GM21786 (cell line): Measurements from ENCODE around the gene GTPBP1.
A peak's percentile ranks its signal among the peaks of the same experiment; 100 is the strongest.

Experiments used
- ATAC-seq: cut with Tn5 transposase; IDR thresholded peaks from one replicate; pipeline ENCODE4 v1.9.1; 2021; ENCODE audit not compliant: unreplicated experiment

GTPBP1 gene

DNA sequence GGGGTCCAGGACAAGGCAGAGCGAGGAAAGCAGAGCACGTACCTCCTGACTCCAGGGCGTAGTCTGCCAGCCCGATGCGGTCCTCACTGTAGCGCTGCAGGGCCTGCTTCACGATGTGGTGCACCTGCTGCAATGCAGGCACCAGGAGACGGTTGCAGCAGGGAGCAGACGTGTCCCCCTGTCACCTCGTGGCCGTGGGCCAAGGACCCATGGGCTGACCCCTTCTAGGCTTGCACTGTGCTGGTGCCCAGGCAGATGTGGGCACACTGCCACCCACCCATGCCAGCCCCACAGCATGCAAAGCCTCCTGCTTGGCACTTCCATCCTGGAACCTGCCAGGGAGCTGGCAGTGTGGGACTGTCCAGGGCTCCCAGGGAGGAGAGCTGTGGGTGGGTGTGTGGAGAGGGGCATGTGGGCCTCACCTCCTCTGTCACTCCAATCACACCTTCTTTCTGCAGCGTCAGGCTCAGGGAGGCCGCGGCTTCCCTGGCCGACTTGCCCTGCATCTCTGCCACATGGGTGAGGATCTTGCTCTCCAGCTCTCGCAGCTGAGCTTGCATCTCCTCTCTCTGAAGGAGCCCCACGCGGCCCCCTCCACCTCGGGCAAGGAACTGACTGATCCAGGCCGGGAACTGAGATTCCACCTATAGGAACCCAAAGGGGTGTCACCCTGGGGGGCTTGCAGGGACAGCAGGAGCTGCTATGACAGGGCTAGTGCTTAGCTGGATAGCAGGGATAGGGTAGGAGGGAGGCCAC is 33.7 kb downstream of the GTPBP1 start:
- ATAC-seq: no peak

DNA sequence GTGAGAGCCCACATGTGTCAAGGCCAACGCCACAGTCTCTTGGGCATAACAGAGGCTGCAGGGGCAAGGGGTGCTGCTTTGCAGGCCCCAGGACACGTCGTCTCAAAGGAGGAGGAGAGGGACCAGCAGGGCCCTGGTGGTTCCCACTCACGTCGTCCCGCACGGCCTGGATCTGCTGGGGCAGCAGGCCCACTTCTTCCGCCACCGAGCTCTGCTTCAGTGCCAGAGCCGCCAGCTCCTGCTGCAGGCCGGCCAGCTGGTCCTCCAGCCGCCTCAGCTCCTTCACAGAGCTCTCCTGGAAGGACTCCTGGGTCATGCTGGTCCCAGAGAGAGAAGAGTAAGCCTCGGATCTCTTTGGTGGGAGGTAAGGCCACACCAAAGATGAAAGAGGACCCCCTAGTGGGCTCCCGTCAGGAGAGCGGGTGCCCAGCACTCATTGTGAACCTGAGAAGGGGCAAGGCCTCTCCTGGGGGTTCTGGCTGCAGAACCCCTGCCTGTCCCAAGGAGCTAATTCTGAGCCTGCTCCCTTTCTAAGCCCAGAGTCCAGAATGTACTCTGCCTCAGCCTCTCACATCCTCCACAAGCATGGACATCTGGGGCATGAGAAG is 34.5 kb downstream of the GTPBP1 start:
- no peak for ATAC-seq

DNA sequence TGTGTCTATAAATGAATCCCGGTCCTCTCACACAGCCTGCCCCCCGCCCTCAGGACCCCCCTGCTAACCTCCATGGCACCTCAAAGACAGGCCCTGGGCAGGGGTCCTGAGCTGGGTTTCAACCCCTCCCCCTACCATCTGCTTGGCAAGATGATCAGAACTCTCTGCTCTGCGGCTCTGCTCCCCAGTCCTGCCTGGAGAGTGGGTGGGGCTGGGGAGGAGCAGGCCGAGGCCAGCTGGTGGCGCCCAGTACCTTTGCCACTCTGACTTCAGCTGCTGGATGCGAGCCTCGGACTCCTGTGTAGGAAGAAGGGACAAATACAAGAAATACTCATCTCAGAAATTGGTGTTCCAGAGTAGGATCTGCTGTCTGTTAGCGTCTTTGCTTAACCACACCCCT is 35.0 kb downstream of the GTPBP1 start:
- ATAC-seq: no peak

DNA sequence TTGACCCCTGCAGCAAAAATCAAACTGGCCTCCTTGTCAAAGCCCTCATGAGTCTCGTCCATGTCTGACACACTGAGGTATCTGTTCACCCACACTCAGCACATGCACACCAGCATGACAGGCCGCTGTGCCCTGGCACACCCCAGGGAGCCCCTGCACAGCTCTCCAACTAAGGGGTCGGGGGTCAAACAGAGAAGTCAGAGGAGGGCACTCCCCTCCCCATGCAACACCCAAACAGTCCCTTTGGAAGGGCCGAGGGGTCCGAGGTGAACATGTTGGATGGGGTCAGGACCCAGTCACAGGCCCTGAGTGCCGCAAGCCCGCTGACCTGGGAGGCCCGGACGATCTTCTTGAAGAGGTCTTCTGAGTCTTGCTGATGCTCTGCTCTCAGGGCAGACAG is 35.4 kb downstream of the GTPBP1 start:
- ATAC-seq: no peak

DNA sequence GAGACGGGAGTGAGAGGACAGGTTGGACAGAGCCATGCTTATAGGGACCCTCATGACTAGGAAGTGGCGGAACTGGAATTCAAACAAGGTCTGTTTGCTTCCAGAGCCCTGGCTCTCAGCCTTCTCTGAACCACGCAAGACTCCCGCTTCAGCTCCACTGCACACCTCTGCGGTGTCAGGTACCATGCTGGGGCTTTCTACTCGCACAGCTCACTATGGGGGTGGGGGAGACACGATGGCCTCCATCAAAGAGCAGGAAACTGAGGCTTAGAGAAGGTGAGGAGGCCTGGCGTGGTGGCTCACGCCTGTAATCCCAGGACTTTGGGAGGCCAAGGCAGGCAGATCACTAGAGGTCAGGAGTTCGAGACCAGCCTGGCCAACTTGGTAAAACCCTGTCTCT is 35.8 kb downstream of the GTPBP1 start:
- no peak for ATAC-seq

DNA sequence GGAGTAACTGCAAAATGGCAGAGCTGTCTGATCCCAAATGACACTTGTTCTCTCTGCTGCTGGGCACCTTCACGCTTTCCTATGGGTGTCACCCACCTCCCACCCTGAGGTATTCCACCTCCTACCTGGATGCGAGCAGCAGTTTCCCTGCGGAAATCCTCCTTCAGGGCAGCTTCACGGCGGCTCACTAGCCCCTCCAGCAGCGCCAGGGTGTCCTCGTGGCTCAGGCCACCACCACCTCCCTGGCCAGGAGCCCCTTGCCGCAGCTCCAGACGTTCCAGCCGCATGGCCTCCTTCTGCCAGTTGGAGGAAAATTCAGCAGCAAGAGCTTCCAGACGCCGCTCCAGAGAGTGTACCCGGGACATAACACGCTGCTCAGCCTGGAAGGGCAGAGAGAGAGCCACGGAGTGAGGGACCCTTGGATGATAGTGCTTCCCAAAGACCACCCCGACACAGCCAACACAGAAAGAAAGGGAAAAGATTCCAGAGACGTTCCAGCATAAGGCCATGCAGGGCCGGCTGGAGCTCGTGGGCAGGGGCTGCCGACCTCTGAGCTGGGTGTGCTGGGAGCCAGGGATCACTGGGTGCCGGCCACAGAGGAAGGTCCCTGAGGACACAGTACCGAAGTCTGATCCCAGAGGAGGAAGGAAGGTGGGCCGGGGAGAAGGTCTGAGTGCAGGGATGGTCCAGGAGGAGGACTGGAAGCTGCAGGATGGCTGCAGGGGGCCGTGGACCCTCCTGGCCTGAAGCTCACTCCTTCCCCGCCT is 36.6 kb downstream of the GTPBP1 start:
- no peak for ATAC-seq

DNA sequence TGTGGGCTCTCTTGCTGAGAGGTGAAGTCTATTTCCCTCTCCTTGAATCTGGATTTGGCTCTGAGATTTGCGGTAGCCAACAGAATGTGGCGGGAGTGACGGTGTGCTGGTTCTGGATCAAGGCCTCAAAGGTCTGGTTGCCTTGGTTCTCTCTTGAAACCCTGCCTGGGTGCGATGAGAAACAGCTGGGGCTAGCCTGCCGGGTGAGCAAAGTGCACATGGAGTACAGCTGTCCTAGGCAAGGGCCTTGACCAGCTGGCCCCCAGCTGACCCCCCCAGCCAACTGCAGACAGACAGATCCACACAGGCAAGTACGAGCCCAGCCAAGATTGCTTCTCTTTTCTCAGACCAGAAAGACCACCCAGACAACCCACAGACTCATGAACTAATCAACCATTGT is 39.2 kb downstream of the GTPBP1 start:
- no peak for ATAC-seq

DNA sequence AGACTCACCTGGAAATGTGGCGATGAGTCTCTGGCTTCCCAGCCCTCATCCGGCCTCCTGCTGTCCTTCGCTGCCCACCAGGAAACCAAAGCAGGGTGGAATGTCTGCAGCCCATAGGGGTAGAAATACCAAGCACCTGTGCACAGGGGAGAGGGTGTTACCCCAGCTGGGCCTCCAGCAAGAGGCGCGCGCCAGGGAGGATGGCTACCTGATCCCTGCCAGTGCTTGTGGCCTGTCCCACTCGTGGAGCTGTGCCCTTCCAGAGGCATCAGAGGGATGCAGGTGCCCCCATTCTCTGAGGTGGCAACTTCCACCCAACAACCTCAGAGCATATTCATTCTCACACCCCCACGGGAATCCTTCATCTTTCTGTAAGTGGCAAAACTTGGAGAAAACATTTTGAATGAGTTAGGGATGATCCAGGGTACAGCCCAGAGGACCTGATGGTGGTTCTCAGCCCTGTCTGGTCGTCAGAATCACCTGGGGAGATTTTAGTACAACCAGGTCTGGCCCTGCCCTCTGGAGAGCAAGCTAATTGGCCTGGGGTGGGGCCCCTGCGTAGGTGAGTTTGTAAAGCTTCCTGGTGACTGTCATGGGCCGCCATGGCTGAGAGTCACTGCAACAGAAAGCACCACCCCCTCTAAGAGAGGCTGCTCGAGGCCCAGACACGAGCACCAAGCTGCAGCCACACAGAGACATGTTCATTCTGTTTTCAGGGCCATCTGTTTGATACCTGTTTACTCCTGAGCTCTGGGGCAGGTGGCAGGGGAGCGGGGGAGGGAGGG is 40.1 kb downstream of the GTPBP1 start:
- no peak for ATAC-seq

DNA sequence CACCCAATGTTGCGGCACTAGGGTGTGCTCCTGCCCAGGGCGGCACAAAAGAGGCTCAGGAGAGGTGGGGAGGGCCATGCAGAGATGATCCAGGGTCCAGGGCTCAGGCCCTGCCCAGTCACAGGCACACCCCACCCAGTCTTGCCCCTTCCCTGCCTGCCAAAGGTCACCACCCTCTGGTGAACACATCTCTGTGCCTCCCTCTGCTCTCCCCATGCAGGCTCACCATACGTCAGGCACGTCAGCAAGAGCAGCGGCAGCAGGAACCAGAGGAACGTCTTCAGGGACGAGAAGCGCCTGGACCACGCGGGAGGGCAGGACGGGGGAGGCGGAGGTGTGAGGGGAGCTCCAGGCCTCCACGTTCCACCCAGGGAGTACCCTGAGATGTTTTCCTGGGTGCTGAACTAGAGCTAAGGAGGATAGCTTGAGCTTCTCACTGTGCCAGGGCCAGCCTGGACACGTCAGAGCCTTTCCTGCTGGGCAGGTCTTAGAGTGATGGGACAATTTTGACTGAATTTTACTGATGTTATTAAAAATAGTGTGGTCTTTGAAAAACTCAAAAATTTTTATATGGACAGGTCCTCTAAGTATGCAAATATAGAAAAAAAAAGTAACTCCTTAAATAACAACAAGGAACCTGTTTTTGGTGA is 42.9 kb downstream of the GTPBP1 start:
- no peak for ATAC-seq

DNA sequence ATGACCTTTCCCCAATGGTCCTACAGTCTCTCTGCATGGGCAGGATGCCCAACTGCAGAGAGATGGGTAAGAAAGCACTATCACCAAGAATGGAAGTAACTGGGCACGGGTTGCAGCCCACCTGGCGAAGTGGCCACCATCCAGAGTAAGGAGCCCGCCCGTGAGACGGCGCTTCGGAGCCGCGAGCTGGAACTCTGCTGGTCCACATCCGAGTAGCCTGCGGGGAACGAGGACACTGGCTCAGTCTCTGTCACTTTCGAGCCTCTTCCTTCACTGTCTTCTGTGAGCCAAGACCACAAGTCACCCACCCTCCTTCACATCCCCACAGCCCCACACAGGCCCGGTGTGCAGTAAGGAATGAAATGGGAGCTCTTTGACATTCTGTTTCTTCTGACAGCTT is 44.4 kb downstream of the GTPBP1 start:
- no peak for ATAC-seq

DNA sequence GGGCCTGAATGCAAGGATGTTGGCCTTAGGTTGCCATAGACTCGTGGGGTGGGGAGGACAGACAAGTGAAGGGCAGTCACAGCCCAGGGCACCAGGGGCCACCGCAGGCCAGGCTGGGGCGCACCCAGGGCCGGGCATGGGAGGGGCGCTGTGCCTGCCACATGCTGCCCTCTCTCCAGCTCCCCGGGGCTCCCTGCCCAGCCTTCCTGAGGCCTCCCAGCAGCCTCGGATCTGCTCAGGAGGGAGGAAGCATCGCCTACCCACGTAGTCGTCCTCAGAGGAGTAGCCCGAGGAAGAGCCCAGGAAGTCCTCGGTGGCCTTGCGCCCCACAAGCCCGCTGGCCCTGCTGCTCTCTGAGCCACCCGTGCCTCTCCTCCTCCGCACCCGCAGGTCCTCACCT is 44.9 kb downstream of the GTPBP1 start:
- ATAC-seq: no peak

DNA sequence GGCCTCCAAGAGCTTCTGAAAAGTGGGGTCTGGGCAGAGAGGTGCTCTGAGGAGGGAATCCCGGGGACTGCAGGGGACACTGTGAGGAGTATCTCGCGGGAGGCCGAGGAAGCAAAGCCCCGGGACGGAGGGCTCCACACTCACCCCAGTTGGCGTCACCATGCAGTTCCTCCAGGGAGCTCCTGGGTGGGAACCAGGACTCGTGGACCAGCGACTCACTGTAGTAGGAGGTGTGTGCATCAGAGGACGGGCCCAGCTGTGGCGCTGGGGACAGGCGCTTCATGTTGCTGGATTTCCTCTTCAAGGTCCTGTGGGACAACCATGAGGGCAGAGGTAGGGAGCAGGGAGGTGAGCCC is 45.3 kb downstream of the GTPBP1 start:
- ATAC-seq: no peak

DNA sequence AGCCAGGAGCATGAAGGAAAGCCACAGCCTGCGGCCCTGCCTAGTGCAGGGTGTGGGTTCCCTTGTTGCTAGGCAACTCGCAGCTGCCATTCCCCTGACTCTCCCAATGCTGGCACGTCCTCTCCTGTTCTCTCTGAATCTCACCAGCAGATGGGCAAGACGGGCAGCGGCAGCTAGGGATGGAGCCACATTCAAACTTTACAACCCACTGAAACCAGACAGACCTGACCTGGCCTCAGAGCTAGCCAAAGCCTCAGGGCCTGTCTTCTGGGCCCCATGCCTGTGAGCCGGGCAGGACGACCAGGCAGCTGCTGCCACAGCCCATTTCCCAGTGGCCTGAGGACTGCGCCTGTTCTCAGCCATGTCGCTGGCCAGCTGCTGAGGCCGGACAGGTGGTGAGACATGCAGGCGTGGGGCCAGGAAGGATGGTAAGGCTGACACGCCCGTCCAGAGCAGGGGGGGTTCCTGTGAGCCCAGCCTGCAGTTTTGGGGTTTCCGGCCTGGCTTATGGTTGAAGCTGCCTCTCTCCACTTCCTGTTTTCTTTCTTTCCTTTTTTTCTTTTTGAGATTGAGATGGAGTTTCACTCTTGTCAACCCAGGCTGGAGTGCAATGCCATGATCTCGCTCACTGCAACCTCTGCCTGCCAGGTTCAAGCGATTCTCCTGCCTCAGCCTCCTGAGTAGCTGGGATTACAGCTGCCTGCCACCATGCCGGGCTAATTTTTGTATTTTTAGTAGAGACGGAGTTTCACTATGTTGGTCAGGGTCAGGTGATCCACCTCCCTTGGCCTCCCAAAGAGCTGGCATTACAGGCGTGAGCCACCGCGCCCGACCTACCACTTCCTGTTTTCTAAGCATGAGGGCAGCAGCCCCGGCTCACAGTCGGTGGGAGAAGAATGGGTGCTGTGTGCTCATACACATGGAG is 45.9 kb downstream of the GTPBP1 start:
- peak; percentile 45 for ATAC-seq

DNA sequence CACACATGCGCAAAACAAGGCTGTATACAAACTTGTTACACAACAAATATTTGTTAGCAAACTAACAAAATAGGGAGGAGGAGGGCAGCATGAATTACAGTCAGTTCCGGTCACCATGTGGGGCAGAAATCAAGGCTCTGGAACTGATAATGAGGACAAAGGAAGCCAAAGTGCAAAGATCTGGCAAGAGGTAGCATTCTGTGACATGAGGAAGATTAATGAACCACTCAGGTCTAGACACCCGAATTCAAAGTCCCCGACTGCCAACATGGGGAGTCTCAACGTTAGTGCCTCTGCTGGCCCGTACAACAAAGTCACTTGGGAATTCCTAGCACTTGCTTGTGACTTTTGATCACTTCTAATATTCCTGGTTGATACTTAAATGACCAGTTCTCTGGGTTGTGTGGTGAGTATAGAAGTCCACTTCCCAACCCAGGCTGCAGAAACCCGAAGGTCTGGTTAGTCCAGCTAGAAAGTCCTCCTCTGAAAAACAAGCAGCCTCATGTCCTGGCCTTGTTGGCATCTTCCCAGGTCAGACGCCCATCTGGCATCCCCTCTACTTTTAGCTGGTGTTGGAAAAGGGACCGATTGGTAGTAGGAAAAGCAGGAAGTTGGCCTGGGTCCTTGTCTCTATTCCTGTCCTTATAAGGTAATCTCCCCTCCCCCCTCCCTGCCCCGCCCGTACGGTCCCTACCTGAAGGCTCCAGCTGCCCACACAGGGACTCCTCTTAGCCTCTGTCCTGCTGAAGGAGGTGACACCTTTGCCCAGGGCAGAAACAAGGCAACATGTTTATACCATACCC is 48.4 kb downstream of the GTPBP1 start:
- ATAC-seq: no peak

DNA sequence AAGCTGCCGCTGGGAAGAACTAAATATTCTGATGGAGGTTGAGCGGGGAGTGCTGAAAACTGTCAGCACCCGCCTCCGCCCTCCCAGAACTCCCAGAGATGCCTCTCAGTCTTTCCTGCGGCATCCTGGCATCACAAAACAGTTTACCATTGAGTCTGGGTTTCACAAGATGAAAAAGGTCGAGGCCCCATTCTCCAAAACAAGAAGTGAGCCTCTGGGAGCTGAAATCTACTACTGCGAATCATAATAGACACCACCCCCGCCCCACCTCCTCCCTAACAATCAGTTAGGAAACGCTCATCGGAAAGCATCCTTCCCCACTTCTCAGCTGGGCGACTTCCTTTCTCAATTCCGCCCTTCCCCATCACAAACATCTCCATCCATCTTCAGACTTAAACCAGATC is 49.0 kb downstream of the GTPBP1 start:
- ATAC-seq: no peak

DNA sequence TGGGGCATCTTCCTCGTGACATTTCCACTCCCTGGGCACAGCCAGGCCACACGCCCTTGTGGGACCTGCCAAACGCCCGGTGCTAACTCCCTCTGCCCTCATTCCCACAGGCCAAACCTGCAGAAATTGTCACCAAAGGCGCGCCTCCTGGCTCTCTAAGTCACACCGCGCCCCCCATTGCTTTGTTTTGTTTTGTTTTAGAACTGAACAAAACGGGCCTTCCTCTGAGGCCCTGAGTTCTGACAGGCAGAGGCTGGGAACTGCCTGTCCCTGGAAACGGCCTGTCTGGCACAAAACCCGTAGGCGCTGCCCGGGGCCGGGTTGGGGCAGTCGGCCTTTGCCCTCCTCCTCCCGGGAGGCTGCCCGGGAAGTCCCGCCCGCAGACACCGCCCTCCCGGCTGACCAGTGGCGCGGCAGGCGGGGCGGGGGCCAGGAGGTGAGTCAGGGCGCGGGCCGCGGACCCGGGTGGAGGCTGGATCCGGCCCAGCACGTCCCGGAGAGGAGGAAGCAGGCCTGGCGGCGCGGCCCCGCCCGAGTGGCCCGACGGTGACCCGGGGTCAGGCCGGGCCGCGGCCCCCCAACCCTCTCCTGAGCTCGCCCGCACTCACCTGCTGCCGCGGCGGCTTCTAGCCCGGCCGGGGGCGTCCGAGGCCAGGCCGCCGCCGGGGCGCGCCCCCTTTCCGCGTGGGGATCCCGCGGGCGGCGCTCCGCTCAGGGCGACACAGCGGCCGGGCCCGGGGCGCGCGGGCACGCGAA is 49.6 kb downstream of the GTPBP1 start:
- peak; percentile 21 for ATAC-seq

DNA sequence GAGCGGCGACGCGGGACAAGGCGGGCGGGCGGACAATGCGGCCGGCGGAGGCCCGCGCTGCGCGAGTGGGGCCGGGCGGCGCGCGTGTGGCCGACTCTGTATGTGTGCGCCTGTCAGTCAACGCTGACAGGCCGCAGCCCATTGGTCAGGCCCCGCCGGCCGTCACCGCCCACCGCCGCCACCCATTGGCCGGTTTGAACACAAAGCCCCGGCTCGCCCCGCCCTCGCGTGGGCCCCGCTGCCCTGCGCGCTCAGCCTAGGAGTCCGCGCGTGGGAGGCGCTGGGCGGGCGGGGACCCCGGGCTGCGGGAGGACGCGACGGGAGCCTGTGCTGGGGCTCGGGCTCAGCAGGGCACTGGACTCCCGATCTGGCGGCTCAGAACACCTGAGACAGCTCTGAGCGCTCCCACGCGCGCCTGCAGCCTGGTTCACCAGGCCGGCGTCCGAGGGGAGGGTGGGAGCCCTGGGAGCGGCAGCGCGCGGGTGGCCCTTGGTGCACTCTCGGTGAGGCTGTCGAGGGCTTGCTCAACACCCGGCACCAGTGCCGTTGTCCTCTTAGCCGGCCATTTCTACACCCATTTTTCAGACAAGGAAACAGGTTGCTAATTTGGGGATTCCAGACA is 50.3 kb downstream of the GTPBP1 start, which contains the start of gene SUN2:
Gene SUN2, minus strand, starts transcription at position 88 of the 622 bp plus-strand sequence. CDS start 3,370 bp downstream, outside the sequence.
- ATAC-seq: peak; percentile 49
